Calu3 (cell line): ENCODE measurements around the gene TTC8. TPM values are rescaled to one million over a fixed set of nuclear protein-coding genes. Genes with fewer than 3 reads are reported as not detected.

Source experiments
- BruUV-seq: library from RNA; stranded (reverse); fragments of 400-500 nt; replicated peaks from 2 replicates; lab custom pipeline; 2021; lab: Mats Ljungman, UMichigan
- CTCF ChIA-PET: fragments of 300-600 bp; sonication (Branson Sonifier 250); formaldehyde crosslinking; loops from one replicate; lab custom pipeline; 2022; ENCODE audit warnings: antibody characterized with exemption; lab: Charles Lee
- DNase-seq: peaks from one replicate; pipeline ENCODE4 v3.0.0; 2022
- H3K27ac Mint-ChIP-seq: one replicate; pipeline ENCODE4 v1.8.0; 2022; ENCODE audit warnings: mixed read lengths; ENCODE audit not compliant: unreplicated experiment
- H3K27me3 Mint-ChIP-seq: one replicate; pipeline ENCODE4 v1.8.0; 2022; ENCODE audit warnings: mixed read lengths; ENCODE audit not compliant: unreplicated experiment
- H3K36me3 Mint-ChIP-seq: one replicate; pipeline ENCODE4 v1.8.0; 2022; ENCODE audit warnings: mild to moderate bottlenecking, moderate library complexity, mixed read lengths; ENCODE audit not compliant: insufficient read depth, unreplicated experiment
- H3K4me1 Mint-ChIP-seq: one replicate; pipeline ENCODE4 v1.8.0; 2022; ENCODE audit warnings: mild to moderate bottlenecking, low read depth, mixed read lengths; ENCODE audit not compliant: unreplicated experiment
- H3K4me3 Mint-ChIP-seq: one replicate; pipeline ENCODE4 v1.8.0; 2022; ENCODE audit warnings: mild to moderate bottlenecking, low read depth, moderate library complexity, mixed read lengths; ENCODE audit not compliant: unreplicated experiment
- H3K9me3 Mint-ChIP-seq: one replicate; pipeline ENCODE4 v1.8.0; 2022; ENCODE audit warnings: low read depth, mixed read lengths; ENCODE audit not compliant: unreplicated experiment
- CTCF ChIP-seq: fragments of 200-600 bp; IDR thresholded peaks from one replicate; pipeline ENCODE4 v1.8.0; 2022; ENCODE audit warnings: antibody characterized with exemption; ENCODE audit not compliant: unreplicated experiment
- intact Hi-C: fragments of 100-400 bp; cut with micrococcal nuclease; formaldehyde crosslinking; loops from one replicate; pipeline ENCODE4 v1.10.0; 2022; ENCODE audit not compliant: unreplicated experiment
- total RNA-seq: library from RNA; stranded (reverse); gene quantifications from 2 replicates; pipeline ENCODE4 v1.2.3, GENCODE V29; 2022

TTC8 gene
- total RNA-seq, 1 experiment from 2014 or later, result 17.0 TPM

- BruUV-seq, result no TSS peak
- peaks cover 7% of the 10 kb centered on the region for H3K4me1 Mint-ChIP-seq
These were observed 13.6 kb downstream of the TTC8 start for GRCh38 chr14:88838015-88838414.

GRCh38 chr14:88840926-88841325 is 16.5 kb downstream of the TTC8 start:
- H3K27me3 Mint-ChIP-seq, result no peaks in the 10 kb centered on the region
- CTCF ChIA-PET, result no interaction called here

More at GRCh38 chr14:88838015-88838414, 13.6 kb downstream of the TTC8 start:
- H3K9me3 Mint-ChIP-seq, result no peaks in the 10 kb centered on the region
- H3K4me3 Mint-ChIP-seq, result no peak overlapping the region
- H3K27me3 Mint-ChIP-seq, result no peaks in the 10 kb centered on the region
- DNase-seq, result no peak
- CTCF ChIA-PET, result no interaction called here
- H3K27ac Mint-ChIP-seq, result no peak overlapping the region
- intact Hi-C loops, result no loop called here
- no peak for TF ChIP-seq CTCF
- H3K36me3 Mint-ChIP-seq, result no peaks in the 10 kb centered on the region

GRCh38 chr14:88841741-88842140 is 17.3 kb downstream of the TTC8 start:
- intact Hi-C loops, result no loop called here
- Mint-ChIP-seq H3K27me3 (no peaks in the 10 kb centered on the region), H3K4me1 (peaks cover 7% of the 10 kb centered on the region), H3K4me3 (no peak overlapping the region), H3K9me3 (no peaks in the 10 kb centered on the region), H3K27ac (no peak overlapping the region), H3K36me3 (no peaks in the 10 kb centered on the region)
- TF ChIP-seq CTCF, result no peak
- DNase-seq, result no peak
- BruUV-seq, result no TSS peak
- CTCF ChIA-PET, result no interaction called here

More at GRCh38 chr14:88840926-88841325, 16.5 kb downstream of the TTC8 start:
- Mint-ChIP-seq H3K9me3 (no peaks in the 10 kb centered on the region), H3K36me3 (no peaks in the 10 kb centered on the region), H3K4me3 (no peak overlapping the region), H3K4me1 (peaks cover 7% of the 10 kb centered on the region), H3K27ac (no peak overlapping the region)
- BruUV-seq, result no TSS peak
- no peak for DNase-seq
- TF ChIP-seq CTCF, result no peak
- intact Hi-C loops, result no loop called here

GRCh38 chr14:88842414-88842813 is 18.0 kb downstream of the TTC8 start:
- H3K27ac Mint-ChIP-seq, result no peak overlapping the region
- no peaks in the 10 kb centered on the region for H3K36me3 Mint-ChIP-seq
- no peaks in the 10 kb centered on the region for H3K27me3 Mint-ChIP-seq
- BruUV-seq, result no TSS peak
- H3K4me3 Mint-ChIP-seq, result no peak overlapping the region
- DNase-seq, result no peak
- CTCF ChIA-PET, result no interaction called here
- intact Hi-C loops, result no loop called here
- peaks cover 7% of the 10 kb centered on the region for H3K4me1 Mint-ChIP-seq
- H3K9me3 Mint-ChIP-seq, result no peaks in the 10 kb centered on the region
- no peak for TF ChIP-seq CTCF
